CD4-positive, alpha-beta T cell (primary cell): ENCODE results near the gene ERC2. TPM values are rescaled to one million over a fixed set of nuclear protein-coding genes. Genes with fewer than 3 reads are reported as not detected.

ENCODE experiments used
- ATAC-seq: fragments of 200-7000 bp; cut with Tn5 transposase; one replicate; pipeline ENCODE4 v1.10.0; 2022; ENCODE audit warnings: mild to moderate bottlenecking; ENCODE audit not compliant: poor library complexity
- CTCF ChIA-PET: fragments of 350-600 bp; sonication (Branson Sonifier 250); formaldehyde crosslinking; loops from one replicate; lab custom pipeline; 2021; ENCODE audit warnings: antibody characterized with exemption, inconsistent platforms; lab: Charles Lee
- POLR2A ChIA-PET: fragments of 350-600 bp; sonication (Branson Sonifier 250); formaldehyde crosslinking; loops from one replicate; lab custom pipeline; 2021; ENCODE audit warnings: antibody characterized with exemption, inconsistent platforms; lab: Charles Lee
- DNase-seq, 14 experiments: peaks; one replicate each; pipeline ENCODE4 v3.0.0-alpha.2; 2013 to 2020; ENCODE audit warnings: mixed read lengths in 2 of 14
- H3K27ac ChIP-seq, 2 donors: one replicate each; pipeline versions ENCODE4 v1.5.1 to v1.7.0; 2013; ENCODE audit warnings: low read length in 2 of 2, low read depth in 1 of 2, mild to moderate bottlenecking in 1 of 2
- H3K27me3 ChIP-seq, 2 experiments: 1 replicate in 1 of 2; 2 replicates in 1 of 2; pipeline versions ENCODE4 v1.6.1 to v1.7.0; 2013; ENCODE audit warnings: low read length in 2 of 2, control low read depth in 1 of 2, mild to moderate bottlenecking in 1 of 2, moderate library complexity in 1 of 2; ENCODE audit not compliant: insufficient read depth in 2 of 2, control insufficient read depth in 1 of 2
- H3K36me3 ChIP-seq: one replicate; pipeline ENCODE4 v1.6.1; 2013; ENCODE audit warnings: low read length, control low read depth; ENCODE audit not compliant: insufficient read depth
- H3K4me1 ChIP-seq: one replicate; pipeline ENCODE4 v1.6.1; 2013; ENCODE audit warnings: low read length, control low read depth; ENCODE audit not compliant: insufficient read depth
- H3K4me3 ChIP-seq: one replicate; pipeline ENCODE4 v1.5.1; 2013; ENCODE audit warnings: mild to moderate bottlenecking, low read length, moderate library complexity
- H3K9me3 ChIP-seq, 2 experiments: 1 replicate in 1 of 2; 2 replicates in 1 of 2; pipeline versions ENCODE4 v1.6.1 to v1.7.0; 2013; ENCODE audit warnings: low read length in 2 of 2, mild to moderate bottlenecking in 2 of 2, control low read depth in 1 of 2, moderate library complexity in 1 of 2; ENCODE audit not compliant: control insufficient read depth in 1 of 2, insufficient read depth in 1 of 2
- H3K27ac Mint-ChIP-seq: one replicate; pipeline ENCODE4 v1.8.0; 2020; ENCODE audit warnings: mixed read lengths
- H3K27me3 Mint-ChIP-seq: one replicate; pipeline ENCODE4 v1.8.0; 2021; ENCODE audit warnings: mixed read lengths
- H3K36me3 Mint-ChIP-seq: one replicate; pipeline ENCODE4 v1.8.0; 2021; ENCODE audit warnings: low read depth, mixed read lengths
- H3K4me1 Mint-ChIP-seq: one replicate; pipeline ENCODE4 v1.8.0; 2021; ENCODE audit warnings: low read depth, mixed read lengths
- H3K4me3 Mint-ChIP-seq: one replicate; pipeline ENCODE4 v1.8.0; 2020; ENCODE audit warnings: mild to moderate bottlenecking, mixed read lengths
- H3K9me3 Mint-ChIP-seq: one replicate; pipeline ENCODE4 v1.8.0; 2020; ENCODE audit warnings: mixed read lengths
- CTCF ChIP-seq: fragments of 200-600 bp; IDR thresholded peaks from one replicate; pipeline ENCODE4 v1.8.0; 2022; ENCODE audit warnings: antibody characterized with exemption, mild to moderate bottlenecking
- intact Hi-C, 2 experiments: fragments of 100-400 bp; cut with DNase I in 1 of 2; cut with micrococcal nuclease in 1 of 2; formaldehyde crosslinking; loops; one replicate each; pipeline versions ENCODE4 v1.15.1 to v1.9.0; 2023 to 2025; cut with DNase I, micrococcal nuclease
- total RNA-seq, 174 experiments: library from RNA in 2 of 174; stranded (reverse) in 2 of 174; gene quantifications; one replicate each; pipeline ENCODE4 v1.2.3 and lab custom pipeline; 2021 to 2026

Gene ERC2
- total RNA-seq, 2 experiments from 2014 or later, result not detected

- peaks cover 5% of the 10 kb centered on the region for H3K27me3 Mint-ChIP-seq
- ATAC-seq (no peak), DNase-seq (no peak)
- no peak overlapping the region for H3K4me3 ChIP-seq
- no peaks in the 10 kb centered on the region for H3K4me1 ChIP-seq
- H3K27me3 ChIP-seq, result no peaks in the 10 kb centered on the region
- H3K9me3 Mint-ChIP-seq, result no peaks in the 10 kb centered on the region
- no peak overlapping the region for H3K27ac ChIP-seq
- intact Hi-C loops, result no loop called here
- no peaks in the 10 kb centered on the region for H3K36me3 Mint-ChIP-seq
- H3K27ac Mint-ChIP-seq, result no peak overlapping the region
- CTCF ChIA-PET, result no interaction called here
- no peaks in the 10 kb centered on the region for H3K9me3 ChIP-seq
- no peak overlapping the region for H3K4me3 Mint-ChIP-seq
- no peak for TF ChIP-seq CTCF
- POLR2A ChIA-PET, result no interaction called here
- no peaks in the 10 kb centered on the region for H3K4me1 Mint-ChIP-seq
- H3K36me3 ChIP-seq, result no peaks in the 10 kb centered on the region
These were observed 151.3 kb downstream of the ERC2 start for GRCh38 chr3:56316944-56317343.

- Histone ChIP-seq H3K27ac (no peak overlapping the region), H3K4me1 (no peaks in the 10 kb centered on the region), H3K9me3 (no peaks in the 10 kb centered on the region), H3K36me3 (no peaks in the 10 kb centered on the region), H3K27me3 (no peaks in the 10 kb centered on the region), H3K4me3 (no peak overlapping the region)
- intact Hi-C loops, result no loop called here
- H3K27me3 Mint-ChIP-seq, result peaks cover 10% of the 10 kb centered on the region
- TF ChIP-seq CTCF, result no peak
- DNase-seq (no peak), ATAC-seq (no peak)
- H3K27ac Mint-ChIP-seq, result no peak overlapping the region
- H3K4me1 Mint-ChIP-seq, result no peaks in the 10 kb centered on the region
- CTCF ChIA-PET, result no interaction called here
- H3K36me3 Mint-ChIP-seq, result no peaks in the 10 kb centered on the region
- H3K9me3 Mint-ChIP-seq, result no peaks in the 10 kb centered on the region
- POLR2A ChIA-PET, result no interaction called here
- no peak overlapping the region for H3K4me3 Mint-ChIP-seq
These were observed 153.4 kb downstream of the ERC2 start for GRCh38 chr3:56314842-56315241.

- Histone ChIP-seq H3K4me3 (no peak overlapping the region), H3K4me1 (no peaks in the 10 kb centered on the region), H3K27me3 (peaks cover 3 to 7% of the 10 kb centered on the region in 2 experiments), H3K9me3 (no peaks in the 10 kb centered on the region), H3K27ac (no peak overlapping the region), H3K36me3 (no peaks in the 10 kb centered on the region)
- ATAC-seq, result no peak
- Mint-ChIP-seq H3K36me3 (no peaks in the 10 kb centered on the region), H3K27me3 (peaks cover 24% of the 10 kb centered on the region), H3K27ac (no peak overlapping the region), H3K4me3 (no peak overlapping the region), H3K4me1 (no peaks in the 10 kb centered on the region), H3K9me3 (no peaks in the 10 kb centered on the region)
- no peak for TF ChIP-seq CTCF
- POLR2A ChIA-PET, result no interaction called here
- CTCF ChIA-PET, result interaction anchor here (1.0 kb wide), 1 partner anchor 18 kb away, joined by 3 read pairs; no protein-coding TSS in a partner anchor
- intact Hi-C loops, result no loop called here
- no peak for DNase-seq
These were observed 158.8 kb downstream of the ERC2 start for GRCh38 chr3:56309465-56309864.
